GM19238 (cell line): ENCODE data around the gene CRYL1.
"Not testable (repeated sequence)": the region's sequence is repeated elsewhere in the genome, so short reads cannot be mapped to it uniquely, and the experiment has no call there.

Source experiments
- DNase-seq: peaks from one replicate; pipeline ENCODE4 v3.0.0; 2011; ENCODE audit warnings: low spot score; ENCODE audit not compliant: insufficient read length

The CRYL1 gene

DNA sequence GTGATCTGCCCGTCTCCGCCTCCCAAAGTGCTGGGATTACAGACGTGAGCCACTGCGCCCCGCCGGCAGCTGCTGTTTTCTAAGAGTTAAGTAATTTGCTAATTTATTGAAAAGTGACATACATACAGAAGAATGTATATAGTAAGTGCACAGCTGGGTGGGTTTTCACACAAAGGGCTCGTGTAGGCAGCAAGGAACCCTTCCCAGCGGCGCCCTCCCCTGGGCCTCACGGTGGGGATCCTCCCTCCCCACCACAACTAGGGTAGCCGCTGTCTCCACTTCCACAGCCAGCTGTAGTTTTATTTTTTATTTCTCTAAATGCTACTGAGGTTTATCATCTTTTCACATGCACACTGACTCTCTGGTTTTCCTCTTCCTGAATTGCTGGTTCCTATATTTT is 64.9 kb downstream of the CRYL1 start:
- DNase-seq: no peak

DNA sequence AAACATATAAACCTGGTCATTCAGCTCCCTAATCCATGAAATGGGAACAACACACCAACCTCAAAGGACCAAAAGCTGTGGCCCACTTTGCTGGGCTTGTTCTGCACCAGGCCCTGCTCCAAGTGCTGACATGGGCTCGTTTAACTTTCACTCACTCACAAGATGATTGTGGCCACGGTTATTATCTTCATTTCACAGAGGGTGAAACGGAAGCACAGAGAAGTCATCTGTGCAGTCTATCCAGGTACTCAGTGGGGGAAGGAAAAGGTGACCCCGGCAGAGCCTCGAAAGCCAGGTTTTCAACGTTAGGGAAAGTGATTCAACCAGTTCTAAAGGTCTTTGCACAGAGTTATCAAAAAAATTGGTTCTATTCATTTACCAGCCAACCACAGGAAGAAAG is 68.0 kb downstream of the CRYL1 start:
- no peak for DNase-seq

DNA sequence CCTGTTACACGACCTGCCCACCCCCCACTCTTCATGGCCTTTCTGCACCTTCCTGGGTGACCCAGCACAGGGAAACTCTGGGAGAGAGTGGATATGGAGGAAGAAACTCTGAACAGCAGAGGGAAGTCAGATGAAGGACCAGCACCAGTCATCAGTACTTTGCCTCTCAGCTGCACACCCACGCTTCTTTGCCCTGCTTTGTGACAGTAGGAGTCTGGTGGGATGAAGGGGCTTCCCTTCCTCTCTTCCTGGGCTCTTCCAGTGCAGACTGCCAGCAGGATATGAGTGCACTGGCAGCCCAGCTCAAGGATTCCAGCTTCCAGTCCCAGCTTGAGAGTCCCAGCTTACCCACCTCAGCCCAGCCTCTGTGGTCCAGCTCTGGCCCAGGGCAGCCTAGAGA is 68.9 kb downstream of the CRYL1 start:
- DNase-seq: no peak

DNA sequence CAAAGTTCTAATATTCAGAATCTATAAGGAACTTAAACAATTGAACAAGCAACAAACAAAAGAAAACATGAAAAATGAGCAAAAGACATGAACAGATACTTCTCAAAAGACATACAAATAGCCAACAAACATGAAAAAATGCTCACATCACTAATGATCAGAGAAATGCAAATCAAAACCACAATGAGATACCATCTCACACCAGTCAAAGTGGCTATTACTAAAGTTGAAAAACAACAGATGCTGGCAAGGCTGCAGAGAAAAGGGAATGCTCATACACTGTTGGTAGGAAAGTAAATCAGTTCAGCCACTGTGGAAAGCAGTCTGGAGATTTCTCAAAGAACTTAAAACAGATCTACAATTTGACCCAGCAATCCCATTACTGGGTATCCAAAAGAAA is 74.3 kb downstream of the CRYL1 start:
- no peak for DNase-seq

DNA sequence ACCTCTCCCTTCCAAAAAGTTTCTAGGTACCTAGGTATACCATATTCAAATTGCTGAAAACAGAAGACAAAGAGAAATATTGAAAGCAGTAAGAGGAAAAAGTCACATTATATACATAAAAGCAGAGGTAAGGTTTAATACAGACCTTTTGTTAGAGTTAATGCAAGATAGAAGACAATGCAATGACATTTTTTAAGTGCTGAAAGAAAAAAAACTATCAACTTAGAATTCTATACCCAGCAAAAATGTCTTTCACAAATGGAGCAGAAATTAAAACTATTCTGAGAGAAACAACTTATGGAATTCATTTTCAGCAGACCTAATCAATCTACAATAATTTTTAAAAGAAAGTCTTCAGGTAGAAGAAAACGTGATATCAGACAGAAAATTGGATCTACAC is 77.2 kb downstream of the CRYL1 start:
- DNase-seq: no peak

DNA sequence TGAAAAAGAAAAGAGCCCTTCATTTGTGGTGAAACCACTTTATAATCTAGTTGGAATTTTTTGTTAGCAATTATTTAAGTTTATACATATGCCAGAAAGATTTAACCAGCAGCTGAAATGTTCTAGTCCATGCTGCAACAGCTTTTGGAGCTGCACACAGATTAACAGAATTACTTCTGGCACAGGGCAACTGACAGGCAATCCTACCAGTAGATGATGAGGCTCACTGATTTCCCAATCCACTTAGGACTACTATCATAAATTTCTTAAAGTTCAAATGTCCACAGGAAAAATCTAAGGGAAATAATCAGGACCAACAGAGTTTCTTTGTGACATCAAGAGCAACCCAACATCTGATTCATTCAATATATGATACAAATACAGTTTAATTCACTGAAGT is 78.8 kb downstream of the CRYL1 start:
- no peak for DNase-seq

DNA sequence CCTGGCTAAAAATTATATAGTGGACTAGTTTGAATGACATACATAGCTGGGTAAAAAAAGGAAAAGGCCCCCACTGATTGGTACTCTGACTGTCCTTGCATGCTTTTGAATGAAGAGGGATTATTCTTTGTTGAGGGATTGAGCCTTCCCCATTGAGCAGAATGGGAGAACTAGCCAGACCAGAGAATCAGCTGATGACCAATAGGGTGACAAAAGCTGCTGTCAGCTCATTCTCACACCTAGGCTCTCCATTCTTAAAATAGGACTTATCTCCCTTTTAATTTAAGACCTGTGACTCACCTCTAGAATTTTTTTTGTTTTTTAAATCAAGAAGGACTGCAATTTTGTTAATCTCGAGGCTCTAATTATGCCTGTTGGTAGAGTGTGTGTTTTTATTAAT is 79.3 kb downstream of the CRYL1 start:
- no peak for DNase-seq

DNA sequence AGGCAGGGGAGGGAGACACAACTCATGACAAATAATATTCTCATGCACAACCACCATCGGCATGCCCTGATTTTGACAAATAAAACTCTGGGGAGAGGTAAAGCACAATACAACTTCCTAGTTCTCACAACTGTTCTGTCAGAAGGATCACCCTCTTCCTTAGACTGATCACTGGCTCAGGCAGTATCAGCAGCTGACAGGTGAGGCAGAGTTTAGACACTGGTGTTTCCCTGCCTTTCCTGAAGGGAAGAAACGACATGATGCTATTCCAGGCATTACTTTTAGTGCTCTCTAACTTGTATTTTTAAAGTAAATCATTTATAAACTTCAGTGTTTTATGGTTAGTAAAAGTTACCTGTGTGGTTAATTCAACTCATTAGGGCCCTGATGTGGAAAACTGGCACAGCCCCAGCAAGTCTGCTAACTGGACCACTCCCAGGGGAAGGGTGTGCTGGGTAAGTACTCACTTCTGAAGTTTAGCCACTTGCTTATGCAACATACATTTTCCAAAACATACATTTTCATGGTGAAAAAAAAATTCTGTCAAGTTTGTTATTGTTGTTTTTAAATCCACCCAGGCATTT is 82.8 kb downstream of the CRYL1 start:
- DNase-seq: no peak

DNA sequence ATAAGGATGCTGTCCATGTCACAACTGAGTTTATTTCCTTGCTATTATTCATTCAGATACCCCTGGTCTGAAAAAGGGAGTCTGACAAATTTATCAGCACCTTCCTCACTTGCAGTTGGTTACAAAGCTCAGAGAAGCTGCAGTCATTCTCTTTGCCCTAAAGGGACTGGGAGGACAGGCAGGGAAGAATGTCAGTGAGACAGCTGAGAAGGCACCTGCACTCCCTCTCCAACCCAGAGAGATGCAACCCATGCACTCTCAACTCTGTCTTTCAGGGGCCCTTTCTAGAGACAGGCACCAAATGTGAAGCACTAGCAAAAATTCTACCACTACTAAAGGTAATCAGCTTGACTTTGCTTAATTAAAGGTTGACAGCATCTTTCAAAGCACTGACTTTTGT is 83.3 kb downstream of the CRYL1 start:
- DNase-seq: no peak

DNA sequence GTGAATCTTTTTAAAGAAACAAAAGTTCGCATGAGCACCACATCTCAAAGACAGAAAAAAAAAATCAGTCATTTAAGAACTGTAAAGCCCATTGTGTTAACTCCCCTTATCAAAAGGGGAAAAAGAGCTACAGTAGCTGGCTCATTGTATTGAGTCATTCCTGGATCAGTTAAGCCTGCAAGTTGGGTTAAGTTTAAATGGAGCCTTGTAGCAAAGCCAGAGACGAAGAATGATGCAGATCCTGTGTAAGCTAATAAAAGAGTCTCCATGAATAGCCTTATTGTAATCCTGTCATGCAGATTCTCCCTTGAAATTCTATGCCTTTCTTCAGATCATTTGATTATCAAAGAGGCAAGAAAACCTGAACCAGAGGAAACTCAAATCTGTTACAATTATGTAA is 83.8 kb downstream of the CRYL1 start:
- no peak for DNase-seq

DNA sequence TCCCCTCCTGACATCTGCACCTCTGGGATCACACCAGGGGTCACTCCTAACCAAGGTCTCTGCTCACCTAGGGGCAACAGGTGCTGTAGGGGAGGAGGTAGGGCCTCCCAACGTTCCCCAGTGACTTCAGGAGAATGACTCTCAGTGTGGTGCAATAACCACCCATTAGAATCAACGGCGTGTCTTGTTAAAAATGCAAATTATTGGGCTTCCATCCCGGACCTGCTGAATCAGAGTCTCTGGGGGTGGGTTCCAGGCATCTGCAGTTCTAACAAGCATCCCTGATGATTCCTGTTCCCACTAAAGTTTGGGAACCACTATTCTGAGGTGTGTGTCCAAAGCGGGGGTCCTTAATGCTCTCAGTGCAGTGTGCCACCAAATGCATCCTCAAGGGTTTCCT is 84.6 kb downstream of the CRYL1 start:
- DNase-seq: no peak

DNA sequence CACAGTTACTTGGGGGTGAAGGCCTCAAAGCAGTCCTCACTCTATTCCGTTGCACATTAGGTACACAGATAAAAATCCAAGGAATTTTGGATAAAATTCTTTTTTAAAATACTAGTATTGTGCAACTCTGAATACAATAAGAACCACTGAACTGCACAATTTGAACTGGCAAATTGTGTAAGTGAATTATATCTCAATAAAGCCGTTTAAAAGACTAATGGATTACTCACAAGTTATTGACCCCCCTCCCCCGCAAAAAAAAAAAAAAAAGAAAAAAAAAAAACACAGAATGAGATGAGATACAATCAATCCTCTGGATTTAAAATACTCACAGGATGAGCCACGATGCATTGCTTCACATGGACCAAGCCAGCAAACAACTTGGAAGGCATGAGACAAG is 86.4 kb downstream of the CRYL1 start:
- DNase-seq: no peak

DNA sequence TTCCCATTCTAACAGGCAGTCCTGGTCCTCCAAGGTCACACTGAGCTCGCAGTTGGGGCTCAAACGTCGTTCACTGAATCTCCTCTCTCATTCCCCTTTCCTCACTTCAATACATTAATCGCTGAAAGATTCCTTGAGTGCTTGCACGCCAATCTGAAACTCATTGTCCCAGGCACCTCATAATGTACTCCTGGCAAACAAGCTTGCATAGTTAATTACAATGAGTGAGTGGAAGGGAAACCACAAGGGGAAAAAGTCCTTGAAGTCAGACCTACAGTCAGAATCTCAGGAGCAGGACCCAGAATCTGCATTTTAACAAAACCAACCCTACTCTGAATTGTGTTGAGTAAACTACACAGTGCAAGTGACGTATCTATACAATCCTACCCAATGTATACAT is 86.9 kb downstream of the CRYL1 start:
- DNase-seq: no peak

DNA sequence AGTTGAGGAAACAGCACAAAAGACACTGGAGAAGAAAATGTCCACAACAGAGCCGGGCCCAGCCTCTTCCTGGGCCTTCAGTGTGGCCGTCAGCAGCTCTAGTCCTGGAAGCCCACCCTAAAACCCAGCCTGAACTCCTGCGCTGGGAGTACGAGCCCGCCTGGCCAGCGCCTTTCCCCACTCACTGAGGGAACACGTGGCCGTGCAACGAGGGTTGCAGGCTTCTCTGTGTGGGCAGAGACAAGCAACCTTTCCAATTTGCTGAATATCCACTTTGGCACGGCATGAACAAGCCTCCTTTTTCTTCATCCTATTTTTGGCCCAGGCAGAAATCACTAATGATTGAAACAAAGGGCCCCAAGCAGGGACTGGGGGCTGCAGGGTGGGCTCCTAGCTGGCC is 89.2 kb downstream of the CRYL1 start:
- DNase-seq: no peak

DNA sequence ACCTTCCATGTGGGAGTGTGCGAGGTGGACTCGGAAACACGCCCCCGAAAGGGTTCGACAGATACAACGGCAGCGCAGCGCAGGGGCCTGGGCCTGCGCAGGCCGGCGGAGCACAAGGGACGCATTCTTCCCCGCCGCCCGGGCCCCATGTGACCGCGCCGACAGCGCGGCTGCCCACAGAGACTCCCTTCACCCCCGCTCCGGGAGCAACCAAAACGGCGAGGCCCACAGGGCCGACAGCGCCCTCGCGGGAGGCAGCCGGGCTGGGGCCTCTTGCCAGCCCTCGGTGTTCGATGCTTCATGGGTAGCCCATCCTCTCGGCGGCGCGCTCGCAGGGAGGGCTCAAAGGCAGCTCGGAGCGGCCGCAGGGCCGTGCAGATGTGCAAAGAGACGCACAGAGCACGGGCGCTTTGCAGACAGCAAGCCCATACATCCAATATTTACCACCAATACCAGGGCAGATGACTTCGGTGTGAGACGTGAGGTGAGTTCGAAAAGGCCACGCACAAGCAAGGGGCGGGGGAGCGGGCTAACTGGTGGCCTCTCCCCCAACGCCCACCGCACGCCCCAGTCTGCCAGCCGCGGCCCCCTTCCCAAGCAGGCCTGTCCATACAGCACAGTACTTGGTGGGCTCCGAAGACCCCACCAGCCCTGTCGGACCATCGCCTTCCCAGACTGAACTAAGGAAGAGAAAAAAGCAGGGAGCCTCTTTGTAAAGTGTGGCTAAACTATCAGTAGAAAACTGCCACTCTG is 89.9 kb downstream of the CRYL1 start:
- no peak for DNase-seq

DNA sequence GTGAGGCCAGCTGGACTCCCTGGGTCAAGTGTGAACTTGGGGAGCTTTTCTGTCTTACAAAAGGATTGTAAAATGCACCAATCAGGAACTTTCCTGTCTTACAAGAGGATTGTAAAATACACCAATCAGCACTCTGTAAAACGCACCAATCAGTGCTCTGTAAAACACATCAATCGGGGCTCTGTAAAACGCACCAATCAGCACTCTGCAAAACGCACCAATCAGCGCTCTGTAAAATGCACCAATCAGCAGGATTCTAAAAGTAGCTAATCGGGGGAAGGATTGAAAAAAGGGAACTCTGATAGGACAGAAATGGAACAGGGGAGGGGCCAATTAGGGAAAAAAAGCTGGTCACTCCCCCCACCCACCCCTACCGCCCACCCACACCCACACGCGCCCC is 91.4 kb downstream of the CRYL1 start:
- not testable (repeated sequence) for DNase-seq

DNA sequence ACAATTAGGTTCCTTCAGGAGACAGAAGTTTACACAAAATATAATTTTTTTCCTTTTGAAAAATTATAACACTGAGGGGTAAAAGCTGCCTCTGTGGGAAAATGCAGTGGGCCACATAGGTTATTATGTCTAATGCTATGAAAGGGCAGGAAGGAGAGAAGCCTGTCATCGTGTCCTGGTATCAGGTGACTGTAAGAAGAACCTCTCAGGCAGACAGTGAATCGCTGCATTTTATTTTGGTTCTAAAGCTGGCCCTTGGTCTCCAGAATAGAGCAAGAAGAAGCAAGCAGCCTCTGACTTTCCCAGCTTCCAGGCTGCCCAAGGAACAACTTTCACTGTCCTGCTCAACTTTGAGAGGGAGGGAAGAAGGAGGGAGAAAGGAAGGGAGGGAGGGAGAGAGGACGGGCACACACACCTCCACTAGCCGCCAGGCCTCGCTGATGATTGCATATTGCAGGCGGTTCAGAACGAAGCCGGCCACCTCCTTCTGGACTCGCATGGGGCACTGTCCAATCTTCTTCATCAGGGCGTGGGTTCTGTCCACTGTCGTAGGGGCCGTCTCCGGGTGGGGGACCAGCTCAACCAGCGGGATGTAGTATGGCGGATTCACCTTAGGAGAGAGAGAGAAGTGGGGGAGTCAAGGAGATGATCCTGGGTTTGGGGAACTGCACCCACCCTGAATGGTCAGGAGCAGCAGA is 93.8 kb downstream of the CRYL1 start:
- DNase-seq: no peak

DNA sequence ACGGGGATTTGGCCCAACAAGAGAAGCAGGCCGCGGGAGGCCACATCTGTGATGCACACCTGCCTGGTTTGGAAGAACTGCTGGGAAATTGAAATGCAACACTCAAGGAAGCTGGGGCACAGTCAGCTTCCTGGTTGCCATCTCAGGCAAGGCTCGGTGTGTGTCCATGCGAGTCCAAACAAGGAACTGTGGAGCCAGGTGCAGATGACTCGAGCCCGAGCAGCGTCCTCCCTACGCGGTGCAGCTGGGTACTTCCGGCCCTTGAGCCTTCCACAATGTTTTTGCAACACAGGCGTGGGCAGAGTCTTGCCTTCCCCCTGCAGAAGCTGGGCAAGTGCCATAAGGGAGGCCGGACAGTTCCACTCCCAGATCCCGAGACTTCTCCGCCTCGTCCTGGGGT is 94.6 kb downstream of the CRYL1 start:
- no peak for DNase-seq

DNA sequence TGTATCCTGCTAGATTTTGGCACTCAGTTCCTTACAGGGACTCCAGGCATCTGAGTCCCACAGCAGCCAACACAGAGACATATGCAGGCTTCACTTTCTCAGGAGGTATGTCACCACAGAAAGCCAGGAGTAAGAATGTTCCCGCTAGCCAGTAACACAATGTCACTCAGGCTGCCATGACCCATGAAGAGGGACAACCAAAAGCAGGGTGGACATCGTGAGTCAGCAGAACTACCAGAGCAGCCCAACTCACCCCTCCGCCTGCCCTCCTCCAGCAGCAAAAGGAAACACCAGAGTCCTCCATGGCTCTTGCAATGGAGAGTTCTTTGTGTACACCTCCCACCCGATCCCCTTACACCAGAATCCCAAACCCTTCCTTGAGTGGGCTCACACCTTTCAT is 95.4 kb downstream of the CRYL1 start:
- DNase-seq: no peak

DNA sequence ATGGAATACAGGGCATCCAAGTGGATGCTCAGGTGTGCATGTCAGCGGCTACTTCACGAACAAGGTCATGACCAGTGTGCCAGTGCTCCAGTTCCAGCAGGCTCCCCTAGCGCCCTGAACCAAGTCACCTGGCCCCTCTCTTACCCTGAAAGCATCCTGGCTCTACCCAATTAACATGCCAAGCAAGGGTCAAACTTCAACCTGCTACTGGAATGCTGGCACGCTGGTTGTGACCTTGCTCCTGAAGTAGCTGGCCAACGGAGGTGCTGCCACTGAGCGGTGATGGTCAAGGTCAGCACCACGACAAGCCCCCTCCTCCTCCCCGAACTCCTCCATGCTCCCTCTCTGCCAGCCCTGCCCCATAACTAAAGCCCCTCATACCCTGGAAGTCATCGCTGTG is 96.0 kb downstream of the CRYL1 start:
- no peak for DNase-seq

DNA sequence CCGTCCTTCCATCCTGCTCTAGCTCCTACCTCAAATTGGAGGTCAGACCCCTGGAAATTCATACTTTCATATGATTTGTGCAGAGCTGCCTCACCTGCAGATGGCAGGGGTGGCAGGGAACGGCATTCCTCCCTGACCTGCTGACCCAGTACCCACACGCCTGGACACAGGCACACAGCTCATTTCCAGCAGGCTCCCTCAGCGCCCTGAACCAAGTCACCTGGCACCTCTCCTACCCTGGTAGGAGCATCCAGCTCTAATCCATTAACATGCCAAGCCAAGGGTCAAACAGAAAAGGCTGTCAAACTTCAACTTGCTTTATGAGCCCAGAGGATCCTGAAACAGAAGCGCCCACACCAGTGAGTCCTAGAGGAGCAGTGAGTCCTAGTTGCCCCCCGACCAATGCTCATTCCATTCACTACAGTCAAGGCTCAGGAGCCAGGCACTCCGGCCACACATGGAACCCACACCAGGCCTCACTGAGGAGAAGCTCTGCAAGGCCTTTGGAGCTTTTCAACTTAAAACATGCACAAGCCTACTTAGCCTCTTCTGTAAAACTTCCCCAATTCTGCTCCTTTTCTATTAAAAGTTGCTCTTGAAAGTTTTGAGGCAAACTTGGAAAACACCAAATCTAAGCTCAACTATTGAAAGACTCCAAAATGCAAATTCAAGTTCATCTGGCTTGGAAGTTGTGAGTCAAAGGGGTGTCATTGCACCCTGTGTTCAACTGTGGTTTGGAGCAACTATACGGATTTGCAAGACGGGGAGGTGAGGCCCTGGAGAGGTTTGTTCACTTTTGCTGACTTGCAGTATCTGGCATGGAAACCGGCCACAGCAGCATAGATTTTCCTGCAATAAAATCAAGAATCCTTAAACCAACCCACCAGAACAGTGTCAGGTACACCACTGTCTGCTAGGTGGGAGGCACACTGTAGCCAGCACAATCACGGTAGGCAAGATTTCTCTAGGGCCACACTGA is 96.7 kb downstream of the CRYL1 start:
- no peak for DNase-seq
